Motor neuron (in vitro differentiated cells): ENCODE measurements around the gene MMP17. TPM values are rescaled to one million over a fixed set of nuclear protein-coding genes. Genes with fewer than 3 reads are reported as not detected.
"Not testable (repeated sequence)": the region's sequence is repeated elsewhere in the genome, so short reads cannot be mapped to it uniquely, and the experiment has no call there.

Experiments used
- ATAC-seq, 8 experiments: fragments of 200-7000 bp; cut with Tn5 transposase; replicated peaks in 6 of 8; 2 replicates each; pipeline ENCODE4 v1.8.0; 2021; ENCODE audit warnings: mild to moderate bottlenecking in 8 of 8, moderate library complexity in 8 of 8
- H3K27ac ChIP-seq, 2 donors: fragments of 250-450 bp; sonication (Bioruptor Pico); 2 replicates each; pipeline ENCODE4 v1.9.0; 2021; ENCODE audit warnings: antibody characterized with exemption in 2 of 2, mild to moderate bottlenecking in 2 of 2, moderate library complexity in 1 of 2
- H3K4me1 ChIP-seq, 2 donors: fragments of 250-450 bp; sonication (Bioruptor Pico); replicated peaks in 1 of 2; 2 replicates each; pipeline ENCODE4 v1.6.1; 2021; ENCODE audit warnings: antibody characterized with exemption in 2 of 2, mild to moderate bottlenecking in 2 of 2, moderate library complexity in 1 of 2
- H3K4me3 ChIP-seq, 5 donors: fragments of 250-450 bp; sonication (Bioruptor Pico); 2 replicates each; pipeline ENCODE4 v1.9.0; 2021; ENCODE audit warnings: antibody characterized with exemption in 5 of 5, mild to moderate bottlenecking in 5 of 5, moderate library complexity in 4 of 5
- WGBS, 10 experiments: fragments of 450-650 bp; shearing (Covaris generic); methylation state at CpG; one replicate each; pipeline ENCODE4 v1.0.0; 2022; 5-methylcytosine and 5-hydroxymethylcytosine counted together
- in situ Hi-C, 9 experiments: fragments of 400-800 bp; cut with MboI; loops; one replicate each; pipeline ENCODE4 v1.15.0; 2021; ENCODE audit warnings: low sequenced_read_pairs in 9 of 9, low pct_unique_long_range_greater_than_20kb in 2 of 9; ENCODE audit not compliant: unreplicated experiment in 9 of 9
- total RNA-seq, 8 experiments: library from RNA; unstranded; fragments of 300-600 nt; gene quantifications; 2 replicates each; pipeline versions ENCODE4 v1.2.3 to v1.2.4, GENCODE V29; 2022

MMP17 gene
- total RNA-seq, 8 experiments from 2014 or later = 8.2 to 118 (median 15.3) TPM

DNA sequence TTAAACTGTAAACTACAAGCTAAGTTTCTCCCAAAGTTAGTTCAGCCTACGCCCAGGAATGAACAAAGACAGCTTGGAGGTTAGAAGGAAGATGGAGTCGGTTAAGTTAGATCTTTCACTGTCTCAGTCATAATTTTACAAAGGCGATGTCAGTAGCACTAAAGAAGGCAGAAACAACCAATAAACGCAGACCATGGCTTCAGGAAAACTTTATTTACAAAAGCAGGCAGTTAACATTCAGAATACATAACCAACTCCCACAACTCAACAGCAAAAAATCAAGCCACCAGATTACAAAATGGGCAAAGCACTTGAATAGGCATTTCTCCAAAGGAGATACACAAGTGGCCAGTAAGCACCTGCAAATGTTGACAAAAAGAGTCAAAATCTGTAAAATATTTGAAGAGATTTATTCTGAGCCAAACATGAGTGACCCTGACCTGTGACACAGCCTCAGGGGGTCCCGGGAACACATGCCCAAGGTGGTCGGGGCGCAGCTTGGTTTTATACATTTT is 57.4 kb downstream of the MMP17 start:
- Histone ChIP-seq H3K27ac (no peak overlapping the region), H3K4me1 (no peaks in the 10 kb centered on the region), H3K4me3 (no peak overlapping the region)
- in situ Hi-C loops = no loop called here
- 51 to 94% (median 85%) methylated on average over 3 to 6 of the region's 7 CpGs; no CpG with 5 or more reads in 3 of the 10 experiments for WGBS, 10 experiments
- ATAC-seq = no peak

DNA sequence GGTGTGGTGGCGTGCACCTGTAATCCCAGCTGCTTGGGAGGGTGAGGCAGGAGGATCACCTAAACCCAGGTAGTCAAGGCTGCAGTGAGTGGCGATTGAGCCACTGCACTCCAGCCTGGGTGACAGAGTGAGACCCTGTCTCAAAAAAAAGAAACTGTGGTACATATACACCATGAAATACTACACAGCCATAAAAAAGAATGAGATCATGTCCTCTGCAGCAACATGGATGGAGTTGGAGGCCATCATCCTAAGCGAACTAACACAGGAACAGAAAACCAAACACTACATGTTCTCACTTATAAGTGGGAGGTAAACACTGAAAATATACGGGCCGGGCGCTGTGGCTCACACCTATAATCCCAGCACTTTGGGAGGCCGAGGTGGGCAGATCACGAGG is 63.5 kb downstream of the MMP17 start:
- in situ Hi-C loops, ATAC-seq, H3K4me1 ChIP-seq, H3K27ac ChIP-seq, H3K4me3 ChIP-seq: not testable (repeated sequence)
- WGBS, 10 experiments = 0 to 100% (median 78%) methylated on average over 1 to 7 of the region's 8 CpGs; no CpG with 5 or more reads in 2 of the 10 experiments

DNA sequence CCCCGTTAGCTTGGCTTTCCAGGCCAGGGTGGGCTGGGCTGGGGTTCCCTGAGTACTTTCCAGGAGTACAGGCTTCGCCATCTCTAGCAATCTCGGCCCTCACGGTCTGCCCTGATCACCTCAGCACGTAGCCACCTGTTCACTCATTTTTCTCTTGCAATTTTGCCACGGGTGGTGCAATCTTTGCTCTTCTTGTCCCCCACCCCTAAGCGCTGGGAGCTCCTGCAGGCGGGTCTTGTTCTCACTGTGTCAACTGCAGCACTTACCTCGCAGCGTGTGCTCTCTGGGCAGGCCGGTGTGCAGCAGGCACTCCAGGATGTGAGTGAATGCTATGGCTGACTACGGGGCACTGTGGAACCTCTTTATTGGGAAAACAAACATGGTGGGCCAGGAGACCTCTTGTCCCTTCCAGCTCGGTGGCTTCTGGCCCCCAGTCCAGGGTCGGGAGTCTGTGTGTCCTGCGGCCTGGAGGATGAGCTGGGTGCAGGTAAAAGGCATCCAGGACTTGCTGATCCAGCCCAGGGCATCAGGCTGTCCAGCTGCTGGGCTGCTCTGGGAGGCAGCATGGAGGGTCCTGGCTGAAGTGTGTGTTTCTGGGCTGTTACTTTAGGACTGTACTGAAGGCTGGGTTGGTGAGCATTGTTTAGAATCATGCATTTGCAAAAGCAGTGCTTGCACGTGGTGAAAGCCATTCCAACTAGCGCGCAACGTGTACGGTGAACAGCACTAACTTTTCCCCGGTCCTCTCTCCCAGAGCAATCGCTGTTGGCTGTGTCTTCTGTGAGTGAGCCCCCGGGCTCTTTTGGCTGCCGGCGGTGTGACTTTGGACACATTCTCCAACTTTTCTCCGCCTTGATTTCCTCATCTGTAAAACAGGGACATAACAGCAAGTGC is 64.8 kb downstream of the MMP17 start:
- in situ Hi-C loops = no loop called here
- peaks cover 9 to 14% of the 10 kb centered on the region in 2 donors for H3K4me1 ChIP-seq
- H3K27ac ChIP-seq = no peak overlapping the region
- no peak for ATAC-seq
- WGBS, 10 experiments = 61 to 87% (median 76%) methylated on average over 2 to 13 of the region's 26 CpGs; no CpG with 5 or more reads in 2 of the 10 experiments
- H3K4me3 ChIP-seq = no peak overlapping the region

DNA sequence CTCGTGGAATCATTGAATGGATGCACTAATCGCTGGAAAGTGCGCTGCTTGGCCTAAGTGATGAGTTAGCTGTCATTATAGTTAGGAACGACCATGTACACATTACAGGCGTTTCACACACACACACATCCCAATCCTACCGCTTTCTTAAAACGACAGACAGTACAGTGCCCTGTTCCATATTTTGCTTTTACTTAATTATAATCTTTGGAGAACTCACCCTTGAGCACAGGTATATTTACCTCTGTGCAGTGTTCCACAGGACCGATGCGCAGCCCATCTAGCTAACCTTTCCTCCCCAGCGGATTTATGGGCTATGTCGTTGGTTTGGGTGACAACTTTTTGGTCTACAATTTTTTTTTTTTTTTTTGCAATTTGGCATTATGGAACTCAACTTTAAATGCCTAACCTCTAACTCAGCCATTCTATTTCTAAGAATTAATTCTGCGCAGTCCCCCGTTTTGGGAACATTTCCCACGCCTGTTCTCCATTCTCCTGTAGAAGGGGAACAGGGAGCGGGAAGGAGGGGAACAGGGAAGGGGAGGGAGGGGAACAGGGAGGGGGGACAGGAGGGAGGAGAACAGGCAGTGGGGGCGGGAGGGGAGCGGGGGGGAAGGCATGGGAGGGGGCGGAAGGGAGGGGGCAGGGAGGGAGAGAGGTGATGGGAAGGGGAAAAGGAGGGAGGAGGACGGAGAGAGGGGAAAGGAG is 65.6 kb downstream of the MMP17 start:
- in situ Hi-C loops = no loop called here
- WGBS, 10 experiments = 53 to 92% (median 73%) methylated on average over 2 to 8 of the region's 19 CpGs
- Histone ChIP-seq H3K4me1 (peaks cover 9 to 14% of the 10 kb centered on the region in 2 donors), H3K27ac (no peak overlapping the region), H3K4me3 (peak overlapping the region in 4 of 5 donors; percentile 59 to 95 (median 81))
- ATAC-seq = no peak

- peak; percentile 43 to 77 (median 70) for ATAC-seq
- WGBS, 10 experiments = 0% methylated on average over 5 of the region's 64 CpGs; no CpG with 5 or more reads in 9 of the 10 experiments
- Histone ChIP-seq H3K27ac (peak within 1 kb of the TSS; percentile 89 to 90), H3K4me3 (peak within 1 kb of the TSS; percentile 59 to 95 (median 85)), H3K4me1 (peaks cover 9 to 14% of the 10 kb centered on the region in 2 donors)
- in situ Hi-C loops = no loop called here
These were observed 66.2 kb downstream of the MMP17 start, which contains the start of gene ULK1 for GRCh38 chr12:131894313-131894860. TSS of gene ULK1 (plus strand) at chr12:131894622. CDS start at chr12:131895002, 380 bp downstream.

DNA sequence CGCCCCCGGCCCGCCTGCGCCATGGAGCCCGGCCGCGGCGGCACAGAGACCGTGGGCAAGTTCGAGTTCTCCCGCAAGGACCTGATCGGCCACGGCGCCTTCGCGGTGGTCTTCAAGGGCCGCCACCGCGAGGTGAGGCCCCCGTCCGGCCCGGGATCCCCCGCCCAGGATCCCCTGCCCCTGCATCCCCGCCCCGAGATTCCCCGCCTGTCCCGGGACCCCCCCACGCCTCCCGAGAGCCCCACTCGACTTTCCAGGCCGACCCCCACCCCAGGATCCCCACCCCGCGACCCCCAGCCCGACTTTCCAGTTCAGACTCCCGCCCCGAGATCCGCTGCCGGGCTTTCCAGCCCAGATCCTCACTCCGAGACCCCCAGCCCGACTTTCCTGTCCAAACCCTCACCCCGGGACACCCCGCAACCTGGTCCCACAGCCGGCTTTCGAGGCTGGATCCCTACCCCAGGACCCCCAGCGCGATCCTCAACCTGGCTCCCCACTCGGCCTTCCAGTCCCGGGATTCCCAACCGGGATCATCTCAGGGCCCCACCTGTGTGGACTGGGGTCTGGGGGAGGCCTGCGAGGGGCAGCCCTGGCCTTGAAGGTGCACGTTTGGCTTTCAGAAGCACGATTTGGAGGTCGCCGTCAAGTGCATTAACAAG is 66.9 kb downstream of the MMP17 start:
- Histone ChIP-seq H3K27ac (peak overlapping the region; percentile 89 to 90), H3K4me1 (peaks cover 9 to 14% of the 10 kb centered on the region in 2 donors), H3K4me3 (peak overlapping the region; percentile 59 to 95 (median 85))
- in situ Hi-C loops = no loop called here
- ATAC-seq = no peak
- WGBS, 10 experiments = 0% methylated on average over 1 to 6 of the region's 54 CpGs; no CpG with 5 or more reads in 7 of the 10 experiments

DNA sequence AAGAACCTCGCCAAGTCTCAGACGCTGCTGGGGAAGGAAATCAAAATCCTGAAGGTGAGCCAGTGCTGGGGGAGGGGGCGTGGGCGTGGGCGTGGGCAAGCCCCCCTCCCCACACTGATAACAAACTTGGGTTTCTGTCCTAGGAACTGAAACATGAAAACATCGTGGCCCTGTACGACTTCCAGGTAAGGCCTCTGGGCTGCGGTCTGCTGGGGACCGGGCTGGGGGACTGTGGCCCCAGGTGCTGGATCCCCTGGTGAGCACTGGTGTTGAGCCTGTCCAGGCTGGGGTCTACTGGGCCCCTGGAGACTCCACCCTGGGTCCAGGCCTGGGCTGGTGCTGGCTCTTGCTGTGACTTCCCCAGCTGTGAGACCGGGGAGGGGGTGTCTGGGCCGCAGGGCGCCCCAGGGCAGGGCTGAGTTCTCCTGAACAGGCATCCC is 67.5 kb downstream of the MMP17 start:
- Histone ChIP-seq H3K27ac (peak overlapping the region in 1 of 2 donors; percentile 90), H3K4me3 (peak overlapping the region; percentile 59 to 95 (median 85)), H3K4me1 (peaks cover 9 to 14% of the 10 kb centered on the region in 2 donors)
- 0 to 5% (median 0%) methylated on average over 1 to 4 of the region's 12 CpGs; no CpG with 5 or more reads in 6 of the 10 experiments for WGBS, 10 experiments
- in situ Hi-C loops = no loop called here
- ATAC-seq = no peak

- H3K4me3 ChIP-seq = peak overlapping the region; percentile 59 to 95 (median 85)
- WGBS, 10 experiments = 0% methylated on average over 2 of the region's 39 CpGs; no CpG with 5 or more reads in 9 of the 10 experiments
- peak; percentile 67 to 87 (median 82) for ATAC-seq
- peaks cover 9 to 14% of the 10 kb centered on the region in 2 donors for H3K4me1 ChIP-seq
- peak overlapping the region in 1 of 2 donors; percentile 90 for H3K27ac ChIP-seq
- in situ Hi-C loops = no loop called here
These were observed 68.1 kb downstream of the MMP17 start for GRCh38 chr12:131896080-131896810.

DNA sequence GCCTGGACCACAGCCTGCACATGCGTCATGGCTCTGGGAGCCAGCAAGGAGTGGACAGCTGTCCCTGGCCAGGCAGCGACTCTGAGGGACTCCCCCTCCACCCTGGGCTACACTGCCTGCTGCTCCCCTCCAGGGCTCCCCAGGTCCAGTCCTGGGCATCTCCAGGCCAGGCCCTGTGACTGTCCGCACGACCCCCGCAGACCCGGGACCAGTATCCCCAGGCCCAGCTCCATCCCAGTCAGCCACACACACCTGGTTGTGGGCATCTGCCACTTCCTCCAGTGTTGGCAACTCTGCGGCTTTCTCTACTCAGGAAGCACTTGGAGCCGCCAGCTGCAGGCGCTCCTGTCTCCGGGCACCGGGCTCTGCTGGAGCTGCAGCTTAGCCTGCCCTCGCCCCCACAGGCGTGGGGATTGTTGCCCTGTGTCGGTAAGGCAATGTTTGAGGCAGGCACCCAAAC is 68.6 kb downstream of the MMP17 start:
- peak overlapping the region in 1 of 2 donors; percentile 73 for H3K27ac ChIP-seq
- 94 to 95% methylated on average over 3 to 7 of the region's 14 CpGs; no CpG with 5 or more reads in 8 of the 10 experiments for WGBS, 10 experiments

DNA sequence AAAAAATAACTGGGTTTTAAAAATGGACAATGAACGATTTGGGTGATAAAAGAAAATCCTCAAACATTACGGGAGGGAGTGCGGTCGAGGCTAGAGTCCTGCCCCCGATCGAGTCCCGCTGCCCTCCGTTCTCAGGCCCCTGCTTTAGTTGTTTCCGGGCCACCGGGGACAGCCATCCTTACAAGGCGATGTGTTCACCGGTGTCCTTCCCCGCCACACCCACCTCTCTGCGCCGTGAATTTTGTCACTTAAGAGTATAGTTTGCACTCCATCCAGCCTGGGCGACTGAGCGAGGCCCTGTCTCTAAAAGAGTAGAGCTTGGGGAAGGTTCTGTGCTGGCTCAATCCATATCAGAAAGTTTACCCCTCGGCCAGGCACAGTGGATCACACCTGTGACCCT is 69.1 kb downstream of the MMP17 start:
- ATAC-seq = no peak

More for the DNA sequence above, 68.6 kb downstream of the MMP17 start:
- in situ Hi-C loops = no loop called here
- peak in 1 of 8 experiments; percentile 38 for ATAC-seq
- Histone ChIP-seq H3K4me1 (peaks cover 9 to 14% of the 10 kb centered on the region in 2 donors), H3K4me3 (peak overlapping the region in 3 of 5 donors; percentile 59 to 86 (median 77))

DNA sequence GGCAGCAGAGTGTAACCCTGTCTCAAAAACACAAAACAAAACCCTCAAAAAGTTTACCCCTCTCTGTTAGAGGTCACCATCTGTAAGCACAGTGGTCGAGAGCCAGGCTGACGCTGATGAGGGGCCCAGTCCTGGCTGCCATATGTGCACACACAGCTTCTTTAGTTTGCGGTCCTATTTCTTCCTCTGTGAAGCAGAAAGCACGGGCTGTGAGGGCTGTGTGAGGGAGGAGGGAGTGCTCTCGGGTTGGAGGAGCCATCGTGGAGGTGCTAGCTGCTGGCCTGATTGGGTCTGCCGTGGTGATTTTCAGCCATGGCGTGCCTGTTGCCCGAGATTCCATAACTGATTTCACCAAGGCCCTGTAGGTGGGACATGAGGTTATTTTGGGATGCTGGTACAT is 69.7 kb downstream of the MMP17 start:
- Histone ChIP-seq H3K4me1 (peaks cover 9 to 14% of the 10 kb centered on the region in 2 donors), H3K4me3 (no peak overlapping the region), H3K27ac (no peak overlapping the region)
- 20 to 95% (median 75%) methylated on average over 1 to 7 of the region's 9 CpGs; no CpG with 5 or more reads in 3 of the 10 experiments for WGBS, 10 experiments
- in situ Hi-C loops = no loop called here
- ATAC-seq = no peak

More for the DNA sequence above, 69.1 kb downstream of the MMP17 start:
- in situ Hi-C loops = no loop called here
- H3K27ac ChIP-seq = no peak overlapping the region
- peaks cover 9 to 14% of the 10 kb centered on the region in 2 donors for H3K4me1 ChIP-seq
- WGBS, 10 experiments = 0 to 100% (median 89%) methylated on average over 1 to 6 of the region's 18 CpGs; no CpG with 5 or more reads in 4 of the 10 experiments
- no peak overlapping the region for H3K4me3 ChIP-seq
